K562 (cell line): ENCODE results near the gene MYO18B.

Experiments used
- POLR2AphosphoS5 ChIP-seq: IDR thresholded peaks from 2 replicates; pipeline ENCODE4 v1.6.1; 2011; ENCODE audit warnings: mild to moderate bottlenecking, low read depth, low read length, moderate library complexity; ENCODE audit not compliant: control insufficient read depth, insufficient read depth
- TF ChIP-seq, protein P1 (sequence below), 3 experiments: IDR thresholded peaks in 2 of 3; conservative IDR thresholded peaks in 1 of 3; 2 replicates each; pipeline ENCODE4 v1.5.1; 2011 to 2012; ENCODE audit warnings: low read length in 3 of 3, mild to moderate bottlenecking in 3 of 3, control low read depth in 2 of 3, improper control_type of control experiment in 1 of 3, inconsistent platforms in 1 of 3, low read depth in 1 of 3, mixed read lengths in 1 of 3, moderate library complexity in 1 of 3; ENCODE audit not compliant: insufficient read depth in 2 of 3

DNA sequence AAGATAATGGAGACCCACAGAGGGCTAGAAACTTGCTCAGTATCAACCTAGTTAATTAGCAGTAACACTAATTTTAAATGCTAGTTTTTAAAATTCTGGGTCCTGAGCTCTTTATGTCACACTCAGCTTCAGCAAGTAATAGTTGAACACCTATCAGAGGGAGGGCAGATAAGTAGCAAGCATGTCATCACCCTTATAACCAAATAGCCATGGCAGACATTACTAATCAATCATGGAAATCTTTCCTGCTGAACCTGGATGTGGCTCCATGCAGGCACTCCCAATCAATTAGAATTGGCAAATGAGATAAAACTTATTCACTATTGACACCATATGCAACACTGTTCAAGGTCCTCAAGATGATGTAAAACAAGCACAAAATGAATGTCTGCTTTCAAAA, 315.7 kb downstream of the MYO18B start:
- no peak for TF ChIP-seq POLR2AphosphoS5
- TF ChIP-seq, protein P1, sequence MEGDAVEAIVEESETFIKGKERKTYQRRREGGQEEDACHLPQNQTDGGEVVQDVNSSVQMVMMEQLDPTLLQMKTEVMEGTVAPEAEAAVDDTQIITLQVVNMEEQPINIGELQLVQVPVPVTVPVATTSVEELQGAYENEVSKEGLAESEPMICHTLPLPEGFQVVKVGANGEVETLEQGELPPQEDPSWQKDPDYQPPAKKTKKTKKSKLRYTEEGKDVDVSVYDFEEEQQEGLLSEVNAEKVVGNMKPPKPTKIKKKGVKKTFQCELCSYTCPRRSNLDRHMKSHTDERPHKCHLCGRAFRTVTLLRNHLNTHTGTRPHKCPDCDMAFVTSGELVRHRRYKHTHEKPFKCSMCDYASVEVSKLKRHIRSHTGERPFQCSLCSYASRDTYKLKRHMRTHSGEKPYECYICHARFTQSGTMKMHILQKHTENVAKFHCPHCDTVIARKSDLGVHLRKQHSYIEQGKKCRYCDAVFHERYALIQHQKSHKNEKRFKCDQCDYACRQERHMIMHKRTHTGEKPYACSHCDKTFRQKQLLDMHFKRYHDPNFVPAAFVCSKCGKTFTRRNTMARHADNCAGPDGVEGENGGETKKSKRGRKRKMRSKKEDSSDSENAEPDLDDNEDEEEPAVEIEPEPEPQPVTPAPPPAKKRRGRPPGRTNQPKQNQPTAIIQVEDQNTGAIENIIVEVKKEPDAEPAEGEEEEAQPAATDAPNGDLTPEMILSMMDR (IDR thresholded peaks at IDR 0.05 in 2 of 3, conservative IDR thresholded peaks at IDR 0.05 in 1 of 3; ENCODE audit: insufficient read depth in 2 of 3, low read depth in 1 of 3, low read length in 3 of 3) = no peak
